Stimulated activated CD8-positive, alpha-beta memory T cell treated with anti-CD3 and anti-CD28 coated beads, Interleukin-7, amount 100 ng/mL, for 48 hours (primary cell): ENCODE results near the gene TMEM101.
"Not testable (repeated sequence)": the region's sequence is repeated elsewhere in the genome, so short reads cannot be mapped to it uniquely, and the experiment has no call there.

Experiments used
- DNase-seq, 2 donors: peaks; one replicate each; pipeline ENCODE4 v3.0.0-alpha.2; 2020; ENCODE audit warnings: low read depth in 1 of 2; ENCODE audit errors: extremely low read depth in 1 of 2

The TMEM101 gene

GRCh38 chr17:44024271-44024663 lies 9.5 kb upstream of the TMEM101 start:
- no peak for DNase-seq

- DNase-seq: no peak
Observed at GRCh38 chr17:44023545-44024270, 8.9 kb upstream of the TMEM101 start.

GRCh38 chr17:44022246-44022645 lies 7.5 kb upstream of the TMEM101 start:
- no peak for DNase-seq

GRCh38 chr17:44021227-44021626 lies 6.5 kb upstream of the TMEM101 start:
- DNase-seq: not testable (repeated sequence)

GRCh38 chr17:44014133-44014436 lies 678 bp downstream of the TMEM101 start:
- DNase-seq: no peak

GRCh38 chr17:44012874-44013273 lies 1.9 kb downstream of the TMEM101 start:
- no peak for DNase-seq

- no peak for DNase-seq
Observed at GRCh38 chr17:44012391-44012790, 2.4 kb downstream of the TMEM101 start.

GRCh38 chr17:44011876-44012275 lies 2.9 kb downstream of the TMEM101 start:
- no peak for DNase-seq

- no peak for DNase-seq
Observed at GRCh38 chr17:44010966-44011647, 3.7 kb downstream of the TMEM101 start.

- no peak for DNase-seq
Observed at GRCh38 chr17:44008205-44008909, 6.4 kb downstream of the TMEM101 start.

- no peak for DNase-seq
Observed at GRCh38 chr17:44007346-44008204, 7.2 kb downstream of the TMEM101 start.

- DNase-seq: peak; percentile 94 to 99
Observed at GRCh38 chr17:44006598-44007345, 8.0 kb downstream of the TMEM101 start.

GRCh38 chr17:44006272-44006597 lies 8.5 kb downstream of the TMEM101 start:
- DNase-seq: no peak

- peak in 1 of 2 donors; percentile 25 for DNase-seq
Observed at GRCh38 chr17:44005527-44006271, 9.1 kb downstream of the TMEM101 start.

- no peak for DNase-seq
Observed at GRCh38 chr17:44004761-44005526, 9.8 kb downstream of the TMEM101 start.

- DNase-seq: no peak
Observed at GRCh38 chr17:44004077-44004760, 10.5 kb downstream of the TMEM101 start, which contains the start of gene NAGS. TSS of gene NAGS (plus strand) at chr17:44004622. CDS start at chr17:44004664, 42 bp downstream.

GRCh38 chr17:44002141-44002848 lies 12.5 kb downstream of the TMEM101 start:
- no peak for DNase-seq

- no peak for DNase-seq
Observed at GRCh38 chr17:44001461-44001920, 13.3 kb downstream of the TMEM101 start.
